ENCODE measurements around the gene EFR3B. TPM values are rescaled to one million over a fixed set of nuclear protein-coding genes. Genes with fewer than 3 reads are reported as not detected.

The EFR3B gene
- polyA plus RNA-seq, 3 donors, result not detected

GRCh38 chr2:25079050-25079635 is 37.3 kb downstream of the EFR3B start:
- H3K4me1 Mint-ChIP-seq, result no peaks in the 10 kb centered on the region
- Histone ChIP-seq H3K27me3 (ENCODE audit: control insufficient read depth in 2 of 2, insufficient read depth in 2 of 2, low read length in 2 of 2) (no peaks in the 10 kb centered on the region), H3K4me1 (ENCODE audit: control insufficient read depth in 1 of 2, insufficient read depth in 2 of 2, low read length in 2 of 2) (no peaks in the 10 kb centered on the region), H3K4me2 (replicated peaks; ENCODE audit: extremely low read depth, low read length, poor library complexity, severe bottlenecking) (no peak overlapping the region), H3K36me3 (replicated peaks in 1 of 2; ENCODE audit: control insufficient read depth in 1 of 2, insufficient read depth in 2 of 2, low read length in 2 of 2) (no peaks in the 10 kb centered on the region), H2AFZ (ENCODE audit: insufficient read depth, low read depth, low read length, poor library complexity, severe bottlenecking) (no peak overlapping the region), H3K79me2 (ENCODE audit: insufficient read depth, low read length) (no peaks in the 10 kb centered on the region), H4K20me1 (ENCODE audit: insufficient read depth, low read length) (no peaks in the 10 kb centered on the region), H3K9me3 (replicated peaks in 1 of 2; ENCODE audit: control insufficient read depth in 1 of 2, insufficient read depth in 1 of 2, low read length in 2 of 2) (no peaks in the 10 kb centered on the region), H3K9ac (ENCODE audit: insufficient read depth, low read length, poor library complexity, severe bottlenecking) (no peak overlapping the region), H3K27ac (ENCODE audit: low read depth in 1 of 2, low read length in 2 of 2) (no peak overlapping the region), H3K4me3 (replicated peaks in 1 of 3; ENCODE audit: low read depth in 2 of 3, low read length in 3 of 3) (no peak overlapping the region)
- no peak for DNase-seq
- H3K27ac Mint-ChIP-seq, result no peak overlapping the region
- no peaks in the 10 kb centered on the region for H3K36me3 Mint-ChIP-seq
- peaks cover 0 to 2% (median 0%) of the 10 kb centered on the region in 7 donors for H3K9me3 Mint-ChIP-seq
- WGBS (ENCODE audit: insufficient coverage), result 100% methylated on average over 1 of the region's 3 CpGs
- TF ChIP-seq, protein P1, sequence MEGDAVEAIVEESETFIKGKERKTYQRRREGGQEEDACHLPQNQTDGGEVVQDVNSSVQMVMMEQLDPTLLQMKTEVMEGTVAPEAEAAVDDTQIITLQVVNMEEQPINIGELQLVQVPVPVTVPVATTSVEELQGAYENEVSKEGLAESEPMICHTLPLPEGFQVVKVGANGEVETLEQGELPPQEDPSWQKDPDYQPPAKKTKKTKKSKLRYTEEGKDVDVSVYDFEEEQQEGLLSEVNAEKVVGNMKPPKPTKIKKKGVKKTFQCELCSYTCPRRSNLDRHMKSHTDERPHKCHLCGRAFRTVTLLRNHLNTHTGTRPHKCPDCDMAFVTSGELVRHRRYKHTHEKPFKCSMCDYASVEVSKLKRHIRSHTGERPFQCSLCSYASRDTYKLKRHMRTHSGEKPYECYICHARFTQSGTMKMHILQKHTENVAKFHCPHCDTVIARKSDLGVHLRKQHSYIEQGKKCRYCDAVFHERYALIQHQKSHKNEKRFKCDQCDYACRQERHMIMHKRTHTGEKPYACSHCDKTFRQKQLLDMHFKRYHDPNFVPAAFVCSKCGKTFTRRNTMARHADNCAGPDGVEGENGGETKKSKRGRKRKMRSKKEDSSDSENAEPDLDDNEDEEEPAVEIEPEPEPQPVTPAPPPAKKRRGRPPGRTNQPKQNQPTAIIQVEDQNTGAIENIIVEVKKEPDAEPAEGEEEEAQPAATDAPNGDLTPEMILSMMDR (IDR thresholded peaks at IDR 0.05), result no peak
- no peak overlapping the region for H3K4me3 Mint-ChIP-seq
- peaks cover 3 to 10% (median 5%) of the 10 kb centered on the region in 3 donors for H3K27me3 Mint-ChIP-seq (ENCODE audit: low read depth in 3 of 3)
- intact Hi-C loops (cut with micrococcal nuclease), result no loop called here

DNA sequence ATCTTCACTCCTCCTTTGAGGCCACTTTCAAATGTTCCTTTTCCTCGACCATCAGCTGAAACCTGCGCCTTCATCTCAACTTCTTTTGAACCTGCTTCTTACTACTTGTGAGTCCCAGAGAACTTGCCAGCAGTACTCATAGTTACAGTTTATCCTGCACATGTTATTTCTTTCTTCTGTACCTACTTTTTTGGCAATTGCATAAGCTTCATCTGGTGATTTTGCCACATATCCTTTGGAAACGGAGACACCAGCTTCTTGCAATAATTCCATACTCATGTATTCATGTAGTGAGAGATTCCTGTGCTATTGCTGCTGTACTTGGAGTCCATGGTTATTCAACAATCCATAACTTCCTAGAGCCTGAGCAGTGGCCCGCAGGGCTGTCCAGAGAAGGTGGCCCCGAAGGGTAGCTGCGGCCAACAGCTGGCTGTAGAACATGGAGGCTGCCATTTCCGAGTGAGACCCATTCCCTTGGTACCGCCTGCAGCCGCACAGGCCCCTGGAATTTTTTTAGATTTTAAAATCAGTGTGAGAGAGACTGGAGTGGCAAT is 39.4 kb downstream of the EFR3B start:
- Mint-ChIP-seq H3K27ac (no peak overlapping the region), H3K9me3 (peaks cover 0 to 2% (median 0%) of the 10 kb centered on the region in 7 donors), H3K4me1 (no peaks in the 10 kb centered on the region), H3K36me3 (no peaks in the 10 kb centered on the region), H3K4me3 (no peak overlapping the region), H3K27me3 (ENCODE audit: low read depth in 3 of 3) (peaks cover 3 to 10% (median 5%) of the 10 kb centered on the region in 3 donors)
- TF ChIP-seq, protein P1 (IDR thresholded peaks at IDR 0.05), result no peak
- DNase-seq, result no peak
- no peaks in the 10 kb centered on the region for H3K9me3 ChIP-seq (replicated peaks in 1 of 2; ENCODE audit: control insufficient read depth in 1 of 2, insufficient read depth in 1 of 2, low read length in 2 of 2)
- H3K4me2 ChIP-seq (replicated peaks; ENCODE audit: extremely low read depth, low read length, poor library complexity, severe bottlenecking), result no peak overlapping the region
- no peaks in the 10 kb centered on the region for H4K20me1 ChIP-seq (ENCODE audit: insufficient read depth, low read length)
- no peaks in the 10 kb centered on the region for H3K79me2 ChIP-seq (ENCODE audit: insufficient read depth, low read length)
- no peaks in the 10 kb centered on the region for H3K27me3 ChIP-seq (ENCODE audit: control insufficient read depth in 2 of 2, insufficient read depth in 2 of 2, low read length in 2 of 2)
- 98% methylated on average over 8 of the region's 9 CpGs for WGBS (ENCODE audit: insufficient coverage)
- intact Hi-C loops (cut with micrococcal nuclease), result no loop called here
- no peak overlapping the region for H3K9ac ChIP-seq (ENCODE audit: insufficient read depth, low read length, poor library complexity, severe bottlenecking)
- H3K4me3 ChIP-seq (replicated peaks in 1 of 3; ENCODE audit: low read depth in 2 of 3, low read length in 3 of 3), result no peak overlapping the region
- H2AFZ ChIP-seq (ENCODE audit: insufficient read depth, low read depth, low read length, poor library complexity, severe bottlenecking), result no peak overlapping the region
- no peaks in the 10 kb centered on the region for H3K4me1 ChIP-seq (ENCODE audit: control insufficient read depth in 1 of 2, insufficient read depth in 2 of 2, low read length in 2 of 2)
- no peaks in the 10 kb centered on the region for H3K36me3 ChIP-seq (replicated peaks in 1 of 2; ENCODE audit: control insufficient read depth in 1 of 2, insufficient read depth in 2 of 2, low read length in 2 of 2)
- H3K27ac ChIP-seq (ENCODE audit: low read depth in 1 of 2, low read length in 2 of 2), result no peak overlapping the region
